Measurements from ENCODE around the gene ETV2. TPM values are rescaled to one million over a fixed set of nuclear protein-coding genes. Genes with fewer than 3 reads are reported as not detected.

The ETV2 gene
- polyA plus RNA-seq, 2 of the 4 experiments (the other 2 are of a cell fraction), result 0.36 to 1.3 TPM

DNA sequence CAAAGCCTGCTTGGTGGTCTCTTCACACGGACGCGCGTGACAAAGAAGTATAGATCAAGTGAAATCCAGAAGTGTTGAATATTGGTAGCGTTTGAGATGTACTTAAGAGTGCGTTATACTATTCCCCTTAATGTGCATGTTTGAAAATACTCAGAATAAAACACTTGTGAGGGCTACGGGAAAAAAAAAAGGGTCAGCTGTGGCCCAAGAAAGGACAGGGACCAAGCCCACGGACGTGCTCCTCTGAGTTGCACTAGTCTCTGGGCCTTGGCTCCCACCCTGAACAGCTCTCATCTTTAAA is 13.3 kb upstream of the ETV2 start:
- TF ChIP-seq EP300 (IDR thresholded peaks at IDR 0.05) (no peak), HOXB5 (CRISPR knock-in tag; IDR thresholded peaks at IDR 0.05) (no peak), HEYL (CRISPR knock-in tag; IDR thresholded peaks at IDR 0.05) (no peak), HDAC2 (IDR thresholded peaks at IDR 0.05) (no peak), GATA3 (IDR thresholded peaks at IDR 0.05; ENCODE audit: borderline replicate concordance) (no peak), RNF2 (IDR thresholded peaks at IDR 0.05; ENCODE audit: borderline replicate concordance, low read depth) (no peak), FOXS1 (CRISPR knock-in tag; IDR thresholded peaks at IDR 0.05) (no peak), CBX8 (IDR thresholded peaks at IDR 0.05) (no peak), ESRRA (IDR thresholded peaks at IDR 0.05; ENCODE audit: borderline replicate concordance, low read length) (no peak), ZFP36 (IDR thresholded peaks at IDR 0.05; ENCODE audit: borderline replicate concordance, partially characterized antibody) (no peak), EHF (CRISPR knock-in tag; IDR thresholded peaks at IDR 0.05) (no peak)
- TF ChIP-seq, protein P1, sequence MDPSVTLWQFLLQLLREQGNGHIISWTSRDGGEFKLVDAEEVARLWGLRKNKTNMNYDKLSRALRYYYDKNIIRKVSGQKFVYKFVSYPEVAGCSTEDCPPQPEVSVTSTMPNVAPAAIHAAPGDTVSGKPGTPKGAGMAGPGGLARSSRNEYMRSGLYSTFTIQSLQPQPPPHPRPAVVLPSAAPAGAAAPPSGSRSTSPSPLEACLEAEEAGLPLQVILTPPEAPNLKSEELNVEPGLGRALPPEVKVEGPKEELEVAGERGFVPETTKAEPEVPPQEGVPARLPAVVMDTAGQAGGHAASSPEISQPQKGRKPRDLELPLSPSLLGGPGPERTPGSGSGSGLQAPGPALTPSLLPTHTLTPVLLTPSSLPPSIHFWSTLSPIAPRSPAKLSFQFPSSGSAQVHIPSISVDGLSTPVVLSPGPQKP (IDR thresholded peaks at IDR 0.05; ENCODE audit: low read depth, low read length), result no peak
- TF ChIP-seq, protein P2, sequence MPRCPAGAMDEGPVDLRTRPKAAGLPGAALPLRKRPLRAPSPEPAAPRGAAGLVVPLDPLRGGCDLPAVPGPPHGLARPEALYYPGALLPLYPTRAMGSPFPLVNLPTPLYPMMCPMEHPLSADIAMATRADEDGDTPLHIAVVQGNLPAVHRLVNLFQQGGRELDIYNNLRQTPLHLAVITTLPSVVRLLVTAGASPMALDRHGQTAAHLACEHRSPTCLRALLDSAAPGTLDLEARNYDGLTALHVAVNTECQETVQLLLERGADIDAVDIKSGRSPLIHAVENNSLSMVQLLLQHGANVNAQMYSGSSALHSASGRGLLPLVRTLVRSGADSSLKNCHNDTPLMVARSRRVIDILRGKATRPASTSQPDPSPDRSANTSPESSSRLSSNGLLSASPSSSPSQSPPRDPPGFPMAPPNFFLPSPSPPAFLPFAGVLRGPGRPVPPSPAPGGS (IDR thresholded peaks at IDR 0.05), result no peak
- TF ChIP-seq, protein P3, sequence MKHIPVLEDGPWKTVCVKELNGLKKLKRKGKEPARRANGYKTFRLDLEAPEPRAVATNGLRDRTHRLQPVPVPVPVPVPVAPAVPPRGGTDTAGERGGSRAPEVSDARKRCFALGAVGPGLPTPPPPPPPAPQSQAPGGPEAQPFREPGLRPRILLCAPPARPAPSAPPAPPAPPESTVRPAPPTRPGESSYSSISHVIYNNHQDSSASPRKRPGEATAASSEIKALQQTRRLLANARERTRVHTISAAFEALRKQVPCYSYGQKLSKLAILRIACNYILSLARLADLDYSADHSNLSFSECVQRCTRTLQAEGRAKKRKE (CRISPR knock-in tag; IDR thresholded peaks at IDR 0.05; ENCODE audit: low read depth), result no peak
- TF ChIP-seq, protein P4, sequence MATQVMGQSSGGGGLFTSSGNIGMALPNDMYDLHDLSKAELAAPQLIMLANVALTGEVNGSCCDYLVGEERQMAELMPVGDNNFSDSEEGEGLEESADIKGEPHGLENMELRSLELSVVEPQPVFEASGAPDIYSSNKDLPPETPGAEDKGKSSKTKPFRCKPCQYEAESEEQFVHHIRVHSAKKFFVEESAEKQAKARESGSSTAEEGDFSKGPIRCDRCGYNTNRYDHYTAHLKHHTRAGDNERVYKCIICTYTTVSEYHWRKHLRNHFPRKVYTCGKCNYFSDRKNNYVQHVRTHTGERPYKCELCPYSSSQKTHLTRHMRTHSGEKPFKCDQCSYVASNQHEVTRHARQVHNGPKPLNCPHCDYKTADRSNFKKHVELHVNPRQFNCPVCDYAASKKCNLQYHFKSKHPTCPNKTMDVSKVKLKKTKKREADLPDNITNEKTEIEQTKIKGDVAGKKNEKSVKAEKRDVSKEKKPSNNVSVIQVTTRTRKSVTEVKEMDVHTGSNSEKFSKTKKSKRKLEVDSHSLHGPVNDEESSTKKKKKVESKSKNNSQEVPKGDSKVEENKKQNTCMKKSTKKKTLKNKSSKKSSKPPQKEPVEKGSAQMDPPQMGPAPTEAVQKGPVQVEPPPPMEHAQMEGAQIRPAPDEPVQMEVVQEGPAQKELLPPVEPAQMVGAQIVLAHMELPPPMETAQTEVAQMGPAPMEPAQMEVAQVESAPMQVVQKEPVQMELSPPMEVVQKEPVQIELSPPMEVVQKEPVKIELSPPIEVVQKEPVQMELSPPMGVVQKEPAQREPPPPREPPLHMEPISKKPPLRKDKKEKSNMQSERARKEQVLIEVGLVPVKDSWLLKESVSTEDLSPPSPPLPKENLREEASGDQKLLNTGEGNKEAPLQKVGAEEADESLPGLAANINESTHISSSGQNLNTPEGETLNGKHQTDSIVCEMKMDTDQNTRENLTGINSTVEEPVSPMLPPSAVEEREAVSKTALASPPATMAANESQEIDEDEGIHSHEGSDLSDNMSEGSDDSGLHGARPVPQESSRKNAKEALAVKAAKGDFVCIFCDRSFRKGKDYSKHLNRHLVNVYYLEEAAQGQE (IDR thresholded peaks at IDR 0.05), result no peak
- FAIRE-seq, result peak; percentile 18
- Histone ChIP-seq H3K9me3 (no peaks in the 10 kb centered on the region), H3K4me1 (peaks cover 14% of the 10 kb centered on the region; the same call in 2 of the 3 replicates), H3K4me3 (peak overlapping the region; percentile 79), H3K27ac (peak overlapping the region; percentile 74 to 85), H3K4me2 (peak overlapping the region; percentile 81)
- POLR2A ChIA-PET, result interaction anchor here (0.9 to 2.0 kb wide), 2 partner anchors 16 to 20 kb away, joined by 3 to 10 read pairs; no protein-coding TSS in a partner anchor
- no peak for ATAC-seq
- 40% methylated on average over 9 of the region's 9 CpGs for WGBS (ENCODE audit: missing lambda C conversion rate)
- CTCF ChIA-PET, result interaction anchor here (1.0 to 1.5 kb wide), 3 partner anchors 15 to 133 kb away, joined by 3 to 4 read pairs (median 3); no protein-coding TSS in a partner anchor
- DNase-seq (ENCODE audit: low read depth in 1 of 2, low spot score in 1 of 2), result no peak

DNA sequence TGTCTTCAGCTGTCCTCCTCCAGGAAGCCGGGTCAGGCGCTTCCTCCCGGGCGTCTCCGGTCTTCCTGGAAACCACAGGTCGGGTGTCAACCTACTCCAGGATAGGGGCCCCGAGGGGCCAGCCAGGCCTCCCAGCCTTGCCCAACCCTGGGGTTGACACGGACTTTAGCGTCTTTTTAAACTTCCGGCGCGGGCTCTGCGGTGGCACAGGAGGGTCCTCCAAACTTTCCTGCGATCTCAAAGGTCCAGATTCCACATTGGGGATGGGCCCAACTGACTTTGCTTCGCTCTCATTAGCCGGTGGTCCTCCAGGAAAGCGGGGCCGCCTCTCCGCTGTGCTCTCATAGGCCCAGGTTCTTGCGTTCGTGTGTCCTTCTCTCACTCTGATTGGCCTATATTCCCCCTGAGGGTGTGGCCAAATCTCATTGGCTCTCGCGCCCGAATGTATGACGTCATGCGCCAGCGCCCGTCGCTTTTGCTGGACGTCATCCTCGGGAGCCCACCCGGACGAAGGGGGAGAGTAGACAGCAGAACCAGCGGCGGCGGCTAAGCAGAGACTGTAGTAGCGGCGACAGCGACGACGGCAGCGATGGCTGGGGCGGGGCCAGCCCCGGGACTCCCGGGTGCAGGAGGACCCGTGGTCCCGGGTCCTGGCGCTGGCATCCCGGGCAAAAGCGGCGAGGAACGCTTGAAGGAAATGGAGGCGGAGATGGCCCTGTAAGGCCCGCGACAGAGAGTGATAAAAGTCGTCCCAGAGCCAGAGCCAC is 12.8 kb upstream of the ETV2 start, which contains the start of gene RBM42:
RBM42 (plus strand) TSS at position 472 of the 767 bp plus-strand sequence; CDS start at position 590, 118 bp downstream.
- H3K4me2 ChIP-seq, result peak within 1 kb of the TSS; percentile 92
- peak; percentile 100 for FAIRE-seq
- ChIA-PET POLR2A (interaction anchor here (0.9 to 2.0 kb wide), 3 partner anchors 15 to 21 kb away, joined by 3 to 10 read pairs (median 6); partner anchors contain the start of gene COX6B1), CTCF (interaction anchor here (1.0 to 4.0 kb wide), 6 partner anchors 15 to 134 kb away, joined by 3 to 27 read pairs (median 4); no protein-coding TSS in a partner anchor)
- H3K4me1 ChIP-seq, result peaks cover 14% of the 10 kb centered on the region; the same call in 2 of the 3 replicates
- peak within 1 kb of the TSS; percentile 86 to 89 for H3K27ac ChIP-seq
- H3K4me3 ChIP-seq, result peak within 1 kb of the TSS; percentile 79
- WGBS (ENCODE audit: missing lambda C conversion rate), result 2% methylated on average over 56 of the region's 56 CpGs
- no peaks in the 10 kb centered on the region for H3K9me3 ChIP-seq
- DNase-seq (ENCODE audit: low read depth in 1 of 2, low spot score in 1 of 2), result peak; percentile 100
- ATAC-seq, result peak; percentile 99 to 100
- TF ChIP-seq, protein P5, sequence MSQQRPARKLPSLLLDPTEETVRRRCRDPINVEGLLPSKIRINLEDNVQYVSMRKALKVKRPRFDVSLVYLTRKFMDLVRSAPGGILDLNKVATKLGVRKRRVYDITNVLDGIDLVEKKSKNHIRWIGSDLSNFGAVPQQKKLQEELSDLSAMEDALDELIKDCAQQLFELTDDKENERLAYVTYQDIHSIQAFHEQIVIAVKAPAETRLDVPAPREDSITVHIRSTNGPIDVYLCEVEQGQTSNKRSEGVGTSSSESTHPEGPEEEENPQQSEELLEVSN (IDR thresholded peaks at IDR 0.05; ENCODE audit: borderline replicate concordance, low read depth), result no peak; the same call in 1 of the 2 replicates
- TF ChIP-seq BHLHE40 (IDR thresholded peaks at IDR 0.05; ENCODE audit: low read depth, low read length) (no peak), ZNF302 (CRISPR knock-in tag; IDR thresholded peaks at IDR 0.05) (no peak), ZC3H11A (IDR thresholded peaks at IDR 0.05) (no peak), EHF (CRISPR knock-in tag; IDR thresholded peaks at IDR 0.05) (no peak; the same call in 1 of the 2 replicates), FOSB (CRISPR knock-in tag; IDR thresholded peaks at IDR 0.05) (no peak), ZSCAN20 (CRISPR knock-in tag; IDR thresholded peaks at IDR 0.05) (no peak), MYC (IDR thresholded peaks at IDR 0.05; ENCODE audit: borderline replicate concordance, low read length) (peak; percentile 74), CHD2 (IDR thresholded peaks at IDR 0.05; ENCODE audit: low read length, partially characterized antibody) (peak; percentile 60), RARB (CRISPR knock-in tag; IDR thresholded peaks at IDR 0.05) (no peak), HOXB13 (CRISPR knock-in tag; IDR thresholded peaks at IDR 0.05; ENCODE audit: low read depth) (no peak), EHMT2 (IDR thresholded peaks at IDR 0.05; ENCODE audit: low read depth) (no peak), EP300 (IDR thresholded peaks at IDR 0.05) (no peak)
- TF ChIP-seq, protein P6, sequence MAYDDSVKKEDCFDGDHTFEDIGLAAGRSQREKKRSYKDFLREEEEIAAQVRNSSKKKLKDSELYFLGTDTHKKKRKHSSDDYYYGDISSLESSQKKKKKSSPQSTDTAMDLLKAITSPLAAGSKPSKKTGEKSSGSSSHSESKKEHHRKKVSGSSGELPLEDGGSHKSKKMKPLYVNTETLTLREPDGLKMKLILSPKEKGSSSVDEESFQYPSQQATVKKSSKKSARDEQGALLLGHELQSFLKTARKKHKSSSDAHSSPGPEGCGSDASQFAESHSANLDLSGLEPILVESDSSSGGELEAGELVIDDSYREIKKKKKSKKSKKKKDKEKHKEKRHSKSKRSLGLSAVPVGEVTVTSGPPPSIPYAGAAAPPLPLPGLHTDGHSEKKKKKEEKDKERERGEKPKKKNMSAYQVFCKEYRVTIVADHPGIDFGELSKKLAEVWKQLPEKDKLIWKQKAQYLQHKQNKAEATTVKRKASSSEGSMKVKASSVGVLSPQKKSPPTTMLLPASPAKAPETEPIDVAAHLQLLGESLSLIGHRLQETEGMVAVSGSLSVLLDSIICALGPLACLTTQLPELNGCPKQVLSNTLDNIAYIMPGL (CRISPR knock-in tag; IDR thresholded peaks at IDR 0.05; ENCODE audit: borderline replicate concordance), result peak; percentile 40; the same call in 1 of the 2 replicates

All from A549 (cell line).